Nephron progenitor cell (in vitro differentiated cells): Measurements from ENCODE around the gene ARFIP2.

Experiments
- DNase-seq: peaks from one replicate; pipeline ENCODE4 v3.0.0; 2021
- H3K27ac Mint-ChIP-seq: 2 replicates; pipeline ENCODE4 v1.8.0; 2021; ENCODE audit warnings: mild to moderate bottlenecking, moderate library complexity, mixed read lengths
- H3K27me3 Mint-ChIP-seq: 2 replicates; pipeline ENCODE4 v1.8.0; 2021; ENCODE audit warnings: mild to moderate bottlenecking, low read depth, mixed read lengths; ENCODE audit not compliant: poor library complexity
- H3K36me3 Mint-ChIP-seq: 2 replicates; pipeline ENCODE4 v1.8.0; 2021; ENCODE audit warnings: low read depth, mixed read lengths
- H3K4me1 Mint-ChIP-seq: 2 replicates; pipeline ENCODE4 v1.8.0; 2021; ENCODE audit warnings: mixed read lengths
- H3K4me3 Mint-ChIP-seq: 2 replicates; pipeline ENCODE4 v1.8.0; 2021; ENCODE audit warnings: mild to moderate bottlenecking, moderate library complexity, mixed read lengths
- H3K9me3 Mint-ChIP-seq: 2 replicates; pipeline ENCODE4 v1.8.0; 2021; ENCODE audit warnings: mild to moderate bottlenecking, moderate library complexity, mixed read lengths
- CTCF ChIP-seq: fragments of 200-600 bp; sonication (generic); IDR thresholded peaks from 2 replicates; pipeline ENCODE4 v1.5.0; 2021; ENCODE audit warnings: antibody characterized with exemption

The ARFIP2 gene

GRCh38 chr11:6486256-6486655 lies 5.1 kb upstream of the ARFIP2 start:
- peaks cover 17% of the 10 kb centered on the region for H3K4me1 Mint-ChIP-seq
- H3K27ac Mint-ChIP-seq = no peak overlapping the region
- TF ChIP-seq CTCF = no peak
- H3K36me3 Mint-ChIP-seq = peaks cover 19% of the 10 kb centered on the region
- H3K27me3 Mint-ChIP-seq = no peaks in the 10 kb centered on the region
- no peak overlapping the region for H3K4me3 Mint-ChIP-seq
- no peak for DNase-seq
- no peaks in the 10 kb centered on the region for H3K9me3 Mint-ChIP-seq

GRCh38 chr11:6485661-6486060 lies 4.5 kb upstream of the ARFIP2 start:
- Mint-ChIP-seq H3K27ac (no peak overlapping the region), H3K27me3 (no peaks in the 10 kb centered on the region), H3K4me3 (no peak overlapping the region), H3K36me3 (peaks cover 19% of the 10 kb centered on the region), H3K4me1 (peaks cover 23% of the 10 kb centered on the region), H3K9me3 (no peaks in the 10 kb centered on the region)
- no peak for DNase-seq
- no peak for TF ChIP-seq CTCF

- Mint-ChIP-seq H3K27ac (peak overlapping the region; percentile 46), H3K4me1 (peaks cover 40% of the 10 kb centered on the region), H3K4me3 (peak overlapping the region; percentile 96), H3K36me3 (peaks cover 25% of the 10 kb centered on the region), H3K9me3 (no peaks in the 10 kb centered on the region), H3K27me3 (no peaks in the 10 kb centered on the region)
- TF ChIP-seq CTCF = no peak
- no peak for DNase-seq
These were observed 1.9 kb upstream of the ARFIP2 start for GRCh38 chr11:6483015-6483414.

GRCh38 chr11:6482441-6482840 lies 1.3 kb upstream of the ARFIP2 start:
- Mint-ChIP-seq H3K36me3 (peaks cover 29% of the 10 kb centered on the region), H3K4me1 (peaks cover 40% of the 10 kb centered on the region), H3K27ac (peak overlapping the region; percentile 46), H3K9me3 (no peaks in the 10 kb centered on the region), H3K27me3 (no peaks in the 10 kb centered on the region), H3K4me3 (peak overlapping the region; percentile 96)
- DNase-seq = no peak
- no peak for TF ChIP-seq CTCF

GRCh38 chr11:6481924-6482275 lies 769 bp upstream of the ARFIP2 start:
- H3K27me3 Mint-ChIP-seq = no peaks in the 10 kb centered on the region
- TF ChIP-seq CTCF = no peak
- H3K36me3 Mint-ChIP-seq = peaks cover 34% of the 10 kb centered on the region
- peak overlapping the region; percentile 98 for H3K27ac Mint-ChIP-seq
- DNase-seq = no peak
- no peaks in the 10 kb centered on the region for H3K9me3 Mint-ChIP-seq
- H3K4me3 Mint-ChIP-seq = peak overlapping the region; percentile 96
- peaks cover 40% of the 10 kb centered on the region for H3K4me1 Mint-ChIP-seq

- DNase-seq = no peak
- Mint-ChIP-seq H3K36me3 (peaks cover 34% of the 10 kb centered on the region), H3K4me1 (peaks cover 40% of the 10 kb centered on the region), H3K27ac (peak overlapping the region; percentile 98), H3K27me3 (no peaks in the 10 kb centered on the region), H3K9me3 (no peaks in the 10 kb centered on the region), H3K4me3 (peak overlapping the region; percentile 96)
- no peak for TF ChIP-seq CTCF
These were observed 724 bp downstream of the ARFIP2 start for GRCh38 chr11:6480299-6480914.
